Measurements from ENCODE around the gene BBOF1. TPM values are rescaled to one million over a fixed set of nuclear protein-coding genes. Genes with fewer than 3 reads are reported as not detected.

Gene BBOF1
- total and polyA plus RNA-seq, 9 of the 15 experiments (the other 6 are each of a cell fraction or from before 2014, with no cell fraction given): 1.3 to 4.9 (median 4.2) TPM

DNA sequence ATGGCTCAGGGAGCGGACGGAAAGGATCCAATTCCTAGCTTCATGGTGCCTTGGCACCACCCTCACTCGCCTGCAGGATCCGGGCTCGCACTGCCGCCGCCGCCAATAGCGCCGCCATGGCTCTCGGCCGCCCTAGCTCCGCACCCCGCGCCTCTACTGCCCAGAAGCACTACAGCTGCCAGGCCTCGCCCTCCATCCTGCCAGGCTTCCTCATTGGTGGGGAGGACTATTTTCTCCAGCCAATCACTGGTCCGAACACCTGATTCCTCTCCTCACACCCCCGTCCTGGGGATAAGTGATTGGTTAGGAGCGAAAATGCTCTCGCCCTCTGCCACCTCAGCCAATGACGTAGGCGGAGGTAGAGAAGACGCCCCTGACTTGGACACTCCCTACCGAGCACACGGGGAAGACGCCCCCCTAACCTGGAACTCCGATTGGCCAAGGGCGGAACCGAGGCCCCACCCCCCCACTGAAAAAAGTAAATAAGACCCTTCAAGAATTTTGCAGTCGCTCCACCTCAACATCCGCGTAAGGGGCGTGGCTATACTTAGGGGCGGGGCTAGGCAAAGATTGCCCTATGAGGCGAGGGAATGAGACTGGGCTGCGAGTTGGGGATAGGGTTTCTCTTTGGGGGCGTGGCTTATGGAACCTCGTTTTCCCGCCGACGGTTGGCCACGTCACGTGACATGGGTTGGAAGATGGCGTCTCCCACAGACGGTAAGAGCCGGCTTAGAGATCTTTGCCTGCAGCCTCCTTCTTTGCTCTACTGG lies 65.3 kb downstream of the BBOF1 start, which contains the start of the genes ALDH6A1 and LIN52 (continued):
- TF ChIP-seq, protein P1, sequence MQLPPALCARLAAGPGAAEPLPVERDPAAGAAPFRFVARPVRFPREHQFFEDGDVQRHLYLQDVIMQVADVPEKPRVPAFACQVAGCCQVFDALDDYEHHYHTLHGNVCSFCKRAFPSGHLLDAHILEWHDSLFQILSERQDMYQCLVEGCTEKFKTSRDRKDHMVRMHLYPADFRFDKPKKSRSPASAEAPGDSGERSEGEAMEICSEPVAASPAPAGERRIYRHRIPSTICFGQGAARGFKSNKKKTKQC (CRISPR knock-in tag; IDR thresholded peaks at IDR 0.05): 0 out of 2 replicates have a peak, but pooled peaks have one; percentile 5
- TF ChIP-seq SIRT6 (IDR thresholded peaks at IDR 0.05; ENCODE audit: low read depth, low read length): no peak
- no peak for TF ChIP-seq MAFG (tag; conservative IDR thresholded peaks at IDR 0.05)
- TF ChIP-seq, protein P2, sequence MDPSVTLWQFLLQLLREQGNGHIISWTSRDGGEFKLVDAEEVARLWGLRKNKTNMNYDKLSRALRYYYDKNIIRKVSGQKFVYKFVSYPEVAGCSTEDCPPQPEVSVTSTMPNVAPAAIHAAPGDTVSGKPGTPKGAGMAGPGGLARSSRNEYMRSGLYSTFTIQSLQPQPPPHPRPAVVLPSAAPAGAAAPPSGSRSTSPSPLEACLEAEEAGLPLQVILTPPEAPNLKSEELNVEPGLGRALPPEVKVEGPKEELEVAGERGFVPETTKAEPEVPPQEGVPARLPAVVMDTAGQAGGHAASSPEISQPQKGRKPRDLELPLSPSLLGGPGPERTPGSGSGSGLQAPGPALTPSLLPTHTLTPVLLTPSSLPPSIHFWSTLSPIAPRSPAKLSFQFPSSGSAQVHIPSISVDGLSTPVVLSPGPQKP (CRISPR knock-in tag; IDR thresholded peaks at IDR 0.05): no peak
- TF ChIP-seq MBD2 (IDR thresholded peaks at IDR 0.05; ENCODE audit: borderline replicate concordance, low read depth): peak; percentile 88
- no peak for TF ChIP-seq RBM17 (IDR thresholded peaks at IDR 0.05; ENCODE audit: borderline replicate concordance, low read depth, low read length)
- TF ChIP-seq C11orf30 (IDR thresholded peaks at IDR 0.05; ENCODE audit: low read depth): peak; percentile 99
- TF ChIP-seq, protein P3, sequence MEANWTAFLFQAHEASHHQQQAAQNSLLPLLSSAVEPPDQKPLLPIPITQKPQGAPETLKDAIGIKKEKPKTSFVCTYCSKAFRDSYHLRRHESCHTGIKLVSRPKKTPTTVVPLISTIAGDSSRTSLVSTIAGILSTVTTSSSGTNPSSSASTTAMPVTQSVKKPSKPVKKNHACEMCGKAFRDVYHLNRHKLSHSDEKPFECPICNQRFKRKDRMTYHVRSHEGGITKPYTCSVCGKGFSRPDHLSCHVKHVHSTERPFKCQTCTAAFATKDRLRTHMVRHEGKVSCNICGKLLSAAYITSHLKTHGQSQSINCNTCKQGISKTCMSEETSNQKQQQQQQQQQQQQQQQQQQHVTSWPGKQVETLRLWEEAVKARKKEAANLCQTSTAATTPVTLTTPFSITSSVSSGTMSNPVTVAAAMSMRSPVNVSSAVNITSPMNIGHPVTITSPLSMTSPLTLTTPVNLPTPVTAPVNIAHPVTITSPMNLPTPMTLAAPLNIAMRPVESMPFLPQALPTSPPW (CRISPR knock-in tag; IDR thresholded peaks at IDR 0.05): peak; percentile 52; the same call in 1 of the 2 replicates
- no peak for TF ChIP-seq KLF13 (tag; IDR thresholded peaks at IDR 0.05; ENCODE audit: borderline replicate concordance, low read depth)
- TF ChIP-seq, protein P4, sequence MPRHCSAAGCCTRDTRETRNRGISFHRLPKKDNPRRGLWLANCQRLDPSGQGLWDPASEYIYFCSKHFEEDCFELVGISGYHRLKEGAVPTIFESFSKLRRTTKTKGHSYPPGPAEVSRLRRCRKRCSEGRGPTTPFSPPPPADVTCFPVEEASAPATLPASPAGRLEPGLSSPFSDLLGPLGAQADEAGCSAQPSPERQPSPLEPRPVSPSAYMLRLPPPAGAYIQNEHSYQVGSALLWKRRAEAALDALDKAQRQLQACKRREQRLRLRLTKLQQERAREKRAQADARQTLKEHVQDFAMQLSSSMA (CRISPR knock-in tag; IDR thresholded peaks at IDR 0.05): no peak
- TF ChIP-seq TGIF2 (CRISPR knock-in tag; IDR thresholded peaks at IDR 0.05): no peak
- TF ChIP-seq ZNF212 (CRISPR knock-in tag; IDR thresholded peaks at IDR 0.05): no peak
- TF ChIP-seq RBM25 (IDR thresholded peaks at IDR 0.05; ENCODE audit: low read depth, low read length, severe bottlenecking): peak; percentile 68
- TF ChIP-seq, protein P5, sequence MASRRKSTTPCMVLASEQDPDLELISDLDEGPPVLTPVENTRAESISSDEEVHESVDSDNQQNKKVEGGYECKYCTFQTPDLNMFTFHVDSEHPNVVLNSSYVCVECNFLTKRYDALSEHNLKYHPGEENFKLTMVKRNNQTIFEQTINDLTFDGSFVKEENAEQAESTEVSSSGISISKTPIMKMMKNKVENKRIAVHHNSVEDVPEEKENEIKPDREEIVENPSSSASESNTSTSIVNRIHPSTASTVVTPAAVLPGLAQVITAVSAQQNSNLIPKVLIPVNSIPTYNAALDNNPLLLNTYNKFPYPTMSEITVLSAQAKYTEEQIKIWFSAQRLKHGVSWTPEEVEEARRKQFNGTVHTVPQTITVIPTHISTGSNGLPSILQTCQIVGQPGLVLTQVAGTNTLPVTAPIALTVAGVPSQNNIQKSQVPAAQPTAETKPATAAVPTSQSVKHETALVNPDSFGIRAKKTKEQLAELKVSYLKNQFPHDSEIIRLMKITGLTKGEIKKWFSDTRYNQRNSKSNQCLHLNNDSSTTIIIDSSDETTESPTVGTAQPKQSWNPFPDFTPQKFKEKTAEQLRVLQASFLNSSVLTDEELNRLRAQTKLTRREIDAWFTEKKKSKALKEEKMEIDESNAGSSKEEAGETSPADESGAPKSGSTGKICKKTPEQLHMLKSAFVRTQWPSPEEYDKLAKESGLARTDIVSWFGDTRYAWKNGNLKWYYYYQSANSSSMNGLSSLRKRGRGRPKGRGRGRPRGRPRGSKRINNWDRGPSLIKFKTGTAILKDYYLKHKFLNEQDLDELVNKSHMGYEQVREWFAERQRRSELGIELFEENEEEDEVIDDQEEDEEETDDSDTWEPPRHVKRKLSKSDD (conservative IDR thresholded peaks at IDR 0.05; ENCODE audit: low read length): no peak
- TF ChIP-seq MCM2 (IDR thresholded peaks at IDR 0.05; ENCODE audit: low read depth): no peak
- TF ChIP-seq, protein P6, sequence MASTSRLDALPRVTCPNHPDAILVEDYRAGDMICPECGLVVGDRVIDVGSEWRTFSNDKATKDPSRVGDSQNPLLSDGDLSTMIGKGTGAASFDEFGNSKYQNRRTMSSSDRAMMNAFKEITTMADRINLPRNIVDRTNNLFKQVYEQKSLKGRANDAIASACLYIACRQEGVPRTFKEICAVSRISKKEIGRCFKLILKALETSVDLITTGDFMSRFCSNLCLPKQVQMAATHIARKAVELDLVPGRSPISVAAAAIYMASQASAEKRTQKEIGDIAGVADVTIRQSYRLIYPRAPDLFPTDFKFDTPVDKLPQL (IDR thresholded peaks at IDR 0.05; ENCODE audit: extremely low read depth, insufficient read length): no peak
- no peak for TF ChIP-seq CBFB (CRISPR knock-in tag; IDR thresholded peaks at IDR 0.05)
- no peak for TF ChIP-seq GATA2 (CRISPR knock-in tag; IDR thresholded peaks at IDR 0.05)
- no peak for TF ChIP-seq BDP1 (IDR thresholded peaks at IDR 0.05; ENCODE audit: insufficient read depth, insufficient read length)
- no peak for TF ChIP-seq SNIP1 (IDR thresholded peaks at IDR 0.05; ENCODE audit: low read depth)
- no peak for TF ChIP-seq ZNF785 (CRISPR knock-in tag; IDR thresholded peaks at IDR 0.05)

All from K562 (cell line).